Measurements from ENCODE around the gene ENTR1.
"Not testable (repeated sequence)": the region's sequence is repeated elsewhere in the genome, so short reads cannot be mapped to it uniquely, and the experiment has no call there.

Gene ENTR1

GRCh38 chr9:136438548-136439480 lies 28.4 kb upstream of the ENTR1 start:
- peak; percentile 6 for DNase-seq (ENCODE audit: low spot score)

- peak; percentile 11 for DNase-seq (ENCODE audit: low spot score)
Observed at GRCh38 chr9:136437839-136438547, 27.6 kb upstream of the ENTR1 start.

GRCh38 chr9:136437430-136437829 lies 27.0 kb upstream of the ENTR1 start:
- no peak for DNase-seq (ENCODE audit: low spot score)

- no peak for DNase-seq (ENCODE audit: low spot score)
Observed at GRCh38 chr9:136436055-136436634, 25.7 kb upstream of the ENTR1 start.

GRCh38 chr9:136434580-136435169 lies 24.3 kb upstream of the ENTR1 start:
- DNase-seq (ENCODE audit: low spot score), result no peak

- DNase-seq (ENCODE audit: low spot score), result no peak
Observed at GRCh38 chr9:136433849-136434579, 23.6 kb upstream of the ENTR1 start.

GRCh38 chr9:136433043-136433715 lies 22.8 kb upstream of the ENTR1 start:
- no peak for DNase-seq (ENCODE audit: low spot score)

- no peak for DNase-seq (ENCODE audit: low spot score)
Observed at GRCh38 chr9:136432591-136432990, 22.2 kb upstream of the ENTR1 start.

- DNase-seq (ENCODE audit: low spot score), result no peak
Observed at GRCh38 chr9:136431782-136432350, 21.5 kb upstream of the ENTR1 start.

- no peak for DNase-seq (ENCODE audit: low spot score)
Observed at GRCh38 chr9:136430588-136431234, 20.3 kb upstream of the ENTR1 start.

GRCh38 chr9:136429683-136430491 lies 19.5 kb upstream of the ENTR1 start:
- no peak for DNase-seq (ENCODE audit: low spot score)

- no peak for DNase-seq (ENCODE audit: low spot score)
Observed at GRCh38 chr9:136429075-136429628, 18.7 kb upstream of the ENTR1 start.

- peak; percentile 88 for DNase-seq (ENCODE audit: low spot score)
Observed at GRCh38 chr9:136426787-136427186, 16.4 kb upstream of the ENTR1 start.

- DNase-seq (ENCODE audit: low spot score), result not testable (repeated sequence)
Observed at GRCh38 chr9:136425367-136425766, 15.0 kb upstream of the ENTR1 start.

GRCh38 chr9:136424750-136425362 lies 14.4 kb upstream of the ENTR1 start:
- no peak for DNase-seq (ENCODE audit: low spot score)

GRCh38 chr9:136423432-136424146 lies 13.2 kb upstream of the ENTR1 start:
- no peak for DNase-seq (ENCODE audit: low spot score)

- DNase-seq (ENCODE audit: low spot score), result no peak
Observed at GRCh38 chr9:136422876-136423275, 12.5 kb upstream of the ENTR1 start.

- DNase-seq (ENCODE audit: low spot score), result no peak
Observed at GRCh38 chr9:136421791-136422190, 11.4 kb upstream of the ENTR1 start.

All from COLO829 (cell line).